Liver (tissue), 9 donors: ENCODE data around the gene OPRL1. TPM values are rescaled to one million over a fixed set of nuclear protein-coding genes. Genes with fewer than 3 reads are reported as not detected.

Experiments used
- DNase-seq: peaks from one replicate; pipeline ENCODE4 v3.0.0-alpha.2; 2017; ENCODE audit warnings: low spot score
- H3K27ac ChIP-seq, 2 donors: one replicate each; pipeline ENCODE4 v1.7.0; 2013; ENCODE audit warnings: inconsistent platforms in 2 of 2, low read length in 2 of 2, control low read depth in 1 of 2, low read depth in 1 of 2, mild to moderate bottlenecking in 1 of 2
- H3K27me3 ChIP-seq, 4 donors: one replicate each; pipeline versions ENCODE4 v1.6.1 to v1.7.0; 2013; ENCODE audit warnings: low read length in 3 of 4, inconsistent platforms in 1 of 4, mild to moderate bottlenecking in 1 of 4, moderate library complexity in 1 of 4; ENCODE audit not compliant: control insufficient read depth in 4 of 4, insufficient read depth in 4 of 4
- H3K36me3 ChIP-seq, 4 donors: one replicate each; pipeline versions ENCODE4 v1.6.1 to v1.7.0; 2013; ENCODE audit warnings: low read length in 3 of 4, mild to moderate bottlenecking in 3 of 4, low read depth in 1 of 4, moderate library complexity in 1 of 4; ENCODE audit not compliant: control insufficient read depth in 4 of 4, insufficient read depth in 3 of 4
- H3K4me1 ChIP-seq, 4 donors: one replicate each; pipeline versions ENCODE4 v1.6.1 to v1.7.0; 2013; ENCODE audit warnings: low read length in 3 of 4, mild to moderate bottlenecking in 3 of 4, moderate library complexity in 1 of 4; ENCODE audit not compliant: control insufficient read depth in 4 of 4, insufficient read depth in 4 of 4
- H3K4me3 ChIP-seq, 3 donors: one replicate each; pipeline versions ENCODE4 v1.6.1 to v1.7.0; 2013; ENCODE audit warnings: low read length in 3 of 3, control low read depth in 1 of 3, low read depth in 1 of 3, mild to moderate bottlenecking in 1 of 3
- H3K9ac ChIP-seq, 2 donors: one replicate each; pipeline ENCODE4 v1.7.0; 2013; ENCODE audit warnings: low read length in 2 of 2, mild to moderate bottlenecking in 2 of 2, moderate library complexity in 2 of 2, control low read depth in 1 of 2, low read depth in 1 of 2
- H3K9me3 ChIP-seq, 4 donors: one replicate each; pipeline versions ENCODE4 v1.6.1 to v1.7.0; 2013; ENCODE audit warnings: low read length in 3 of 4; ENCODE audit not compliant: control insufficient read depth in 4 of 4
- EGR1 ChIP-seq, 2 donors: IDR thresholded peaks; 2 replicates each; pipeline ENCODE4 v1.6.1; 2016 to 2018; ENCODE audit warnings: antibody characterized with exemption in 2 of 2, low read depth in 2 of 2
- FOXA2 ChIP-seq: IDR thresholded peaks from 2 replicates; pipeline ENCODE4 v1.6.1; 2016; ENCODE audit warnings: antibody characterized with exemption
- GABPA ChIP-seq, 2 donors: IDR thresholded peaks in 1 of 2; conservative IDR thresholded peaks in 1 of 2; 2 replicates each; pipeline ENCODE4 v1.6.1; 2016; ENCODE audit warnings: antibody characterized with exemption in 2 of 2, mild to moderate bottlenecking in 1 of 2, moderate library complexity in 1 of 2
- HNF4A ChIP-seq, 2 donors: conservative IDR thresholded peaks; 2 replicates each; pipeline ENCODE4 v1.6.1; 2016; ENCODE audit warnings: antibody characterized with exemption in 2 of 2, mild to moderate bottlenecking in 2 of 2
- HNF4G ChIP-seq: IDR thresholded peaks from 2 replicates; pipeline ENCODE4 v1.6.1; 2016; ENCODE audit warnings: antibody characterized with exemption
- RAD21 ChIP-seq, 2 donors: IDR thresholded peaks; 2 replicates each; pipeline ENCODE4 v1.6.1; 2016; ENCODE audit warnings: antibody characterized with exemption in 2 of 2, mild to moderate bottlenecking in 2 of 2
- SP1 ChIP-seq: IDR thresholded peaks from 2 replicates; pipeline ENCODE4 v1.6.1; 2018; ENCODE audit warnings: antibody characterized with exemption, mild to moderate bottlenecking
- YY1 ChIP-seq: IDR thresholded peaks from 2 replicates; pipeline ENCODE4 v1.6.1; 2016; ENCODE audit warnings: antibody characterized with exemption, mild to moderate bottlenecking
- whole genome bisulfite sequencing: extraction: QIAGEN DNeasy Blood & Tissue Kit; methylation state at CpG from one replicate; pipeline ENCODE4 v1.1.7; 2013; 5-methylcytosine and 5-hydroxymethylcytosine counted together
- polyA plus RNA-seq, 2 donors: library from polyadenylated mRNA; stranded (reverse) in 1 of 2; unstranded in 1 of 2; fragments of 200-250 nt in 1 of 2; fragments of >200 nt in 1 of 2; fragmentation: Nextera tagmentation in 1 of 2; extraction: Ambion mirVana in 1 of 2; gene quantifications; one replicate each; pipeline versions ENCODE4 v1.2.1 to v1.2.3, GENCODE V29; 2013 to 2015
- total RNA-seq, 2 donors: library from RNA; depleted of rRNA; stranded (reverse); fragments of >200 nt; gene quantifications; one replicate each; pipeline ENCODE4 v1.2.3, GENCODE V29; 2014
- TF ChIP-seq, protein P1 (sequence below): IDR thresholded peaks from 2 replicates; pipeline ENCODE4 v1.6.1; 2016; ENCODE audit warnings: antibody characterized with exemption, mild to moderate bottlenecking
- TF ChIP-seq, protein P2 (sequence below): IDR thresholded peaks from 2 replicates; pipeline ENCODE4 v1.6.1; 2016; ENCODE audit warnings: antibody characterized with exemption
- TF ChIP-seq, protein P3 (sequence below): IDR thresholded peaks from 2 replicates; pipeline ENCODE4 v1.6.1; 2016; ENCODE audit warnings: antibody characterized with exemption
- TF ChIP-seq, protein P4 (sequence below): IDR thresholded peaks from 2 replicates; pipeline ENCODE4 v1.6.1; 2016; ENCODE audit warnings: antibody characterized with exemption
- donor health status: healthy.
- donor health status: healthy.
- donor health status: healthy.
- donor health status: healthy.
- donor health status: healthy.

Gene OPRL1
- total and polyA plus RNA-seq, 4 donors = 0.04 to 0.79 (median 0.35) TPM

DNA sequence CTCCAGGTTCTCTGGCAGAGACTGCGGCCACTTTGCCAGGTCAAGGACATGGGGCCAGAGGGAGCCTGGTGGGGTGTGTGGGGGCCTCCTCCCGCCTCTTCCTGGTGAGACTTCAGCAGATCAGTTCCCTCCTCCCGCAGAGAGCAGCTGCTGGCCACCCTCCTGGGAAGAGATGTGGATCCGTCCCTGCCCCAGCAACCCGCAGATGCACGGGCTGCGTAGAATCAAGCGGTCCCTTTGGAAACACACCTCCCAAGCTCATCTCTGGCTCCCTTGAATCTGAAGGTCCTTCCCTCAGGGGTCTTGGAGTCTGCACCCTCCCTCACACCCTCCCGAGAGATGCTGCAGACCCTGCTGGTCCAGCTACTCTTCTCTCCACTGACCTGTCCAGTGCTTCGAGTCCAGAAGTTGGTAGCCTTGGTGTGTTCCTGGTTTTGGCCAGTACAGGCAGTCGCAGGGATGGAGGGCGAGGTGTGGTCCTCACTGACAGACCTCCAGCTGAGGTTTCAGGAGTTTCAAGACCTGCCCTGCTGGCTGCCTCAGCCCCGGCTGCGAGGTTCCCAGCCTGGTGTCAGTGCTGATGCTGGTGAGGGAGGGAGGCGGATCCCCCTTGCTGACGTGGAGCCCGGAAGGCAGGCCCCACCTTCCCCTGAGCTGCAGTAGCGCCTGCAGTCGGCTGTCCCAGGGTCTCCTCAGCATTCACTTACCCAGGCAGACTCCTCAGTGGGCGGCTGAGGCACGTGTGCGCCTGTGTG is 27.3 kb downstream of the OPRL1 start, which contains the start of gene NPBWR2:
NPBWR2 (minus strand) TSS at position 585 of the 755 bp plus-strand sequence. CDS start 734 bp downstream, outside the sequence.
- Histone ChIP-seq H3K27me3 (peaks cover 0 to 2% (median 0%) of the 10 kb centered on the region in 4 donors), H3K36me3 (no peaks in the 10 kb centered on the region), H3K4me1 (peaks cover 0 to 3% (median 1%) of the 10 kb centered on the region in 4 donors), H3K9ac (no peak within 1 kb of the TSS), H3K4me3 (no peak within 1 kb of the TSS), H3K27ac (no peak within 1 kb of the TSS), H3K9me3 (no peaks in the 10 kb centered on the region)
- TF ChIP-seq RAD21 (IDR thresholded peaks at IDR 0.05) = no peak
- TF ChIP-seq FOXA2 = no peak
- no peak for TF ChIP-seq GABPA (IDR thresholded peaks at IDR 0.05 in 1 of 2, conservative IDR thresholded peaks at IDR 0.05 in 1 of 2)
- TF ChIP-seq SP1 = no peak
- TF ChIP-seq, protein P1, sequence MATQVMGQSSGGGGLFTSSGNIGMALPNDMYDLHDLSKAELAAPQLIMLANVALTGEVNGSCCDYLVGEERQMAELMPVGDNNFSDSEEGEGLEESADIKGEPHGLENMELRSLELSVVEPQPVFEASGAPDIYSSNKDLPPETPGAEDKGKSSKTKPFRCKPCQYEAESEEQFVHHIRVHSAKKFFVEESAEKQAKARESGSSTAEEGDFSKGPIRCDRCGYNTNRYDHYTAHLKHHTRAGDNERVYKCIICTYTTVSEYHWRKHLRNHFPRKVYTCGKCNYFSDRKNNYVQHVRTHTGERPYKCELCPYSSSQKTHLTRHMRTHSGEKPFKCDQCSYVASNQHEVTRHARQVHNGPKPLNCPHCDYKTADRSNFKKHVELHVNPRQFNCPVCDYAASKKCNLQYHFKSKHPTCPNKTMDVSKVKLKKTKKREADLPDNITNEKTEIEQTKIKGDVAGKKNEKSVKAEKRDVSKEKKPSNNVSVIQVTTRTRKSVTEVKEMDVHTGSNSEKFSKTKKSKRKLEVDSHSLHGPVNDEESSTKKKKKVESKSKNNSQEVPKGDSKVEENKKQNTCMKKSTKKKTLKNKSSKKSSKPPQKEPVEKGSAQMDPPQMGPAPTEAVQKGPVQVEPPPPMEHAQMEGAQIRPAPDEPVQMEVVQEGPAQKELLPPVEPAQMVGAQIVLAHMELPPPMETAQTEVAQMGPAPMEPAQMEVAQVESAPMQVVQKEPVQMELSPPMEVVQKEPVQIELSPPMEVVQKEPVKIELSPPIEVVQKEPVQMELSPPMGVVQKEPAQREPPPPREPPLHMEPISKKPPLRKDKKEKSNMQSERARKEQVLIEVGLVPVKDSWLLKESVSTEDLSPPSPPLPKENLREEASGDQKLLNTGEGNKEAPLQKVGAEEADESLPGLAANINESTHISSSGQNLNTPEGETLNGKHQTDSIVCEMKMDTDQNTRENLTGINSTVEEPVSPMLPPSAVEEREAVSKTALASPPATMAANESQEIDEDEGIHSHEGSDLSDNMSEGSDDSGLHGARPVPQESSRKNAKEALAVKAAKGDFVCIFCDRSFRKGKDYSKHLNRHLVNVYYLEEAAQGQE = no peak
- WGBS = 66% methylated on average over 22 of the region's 22 CpGs
- no peak for DNase-seq

DNA sequence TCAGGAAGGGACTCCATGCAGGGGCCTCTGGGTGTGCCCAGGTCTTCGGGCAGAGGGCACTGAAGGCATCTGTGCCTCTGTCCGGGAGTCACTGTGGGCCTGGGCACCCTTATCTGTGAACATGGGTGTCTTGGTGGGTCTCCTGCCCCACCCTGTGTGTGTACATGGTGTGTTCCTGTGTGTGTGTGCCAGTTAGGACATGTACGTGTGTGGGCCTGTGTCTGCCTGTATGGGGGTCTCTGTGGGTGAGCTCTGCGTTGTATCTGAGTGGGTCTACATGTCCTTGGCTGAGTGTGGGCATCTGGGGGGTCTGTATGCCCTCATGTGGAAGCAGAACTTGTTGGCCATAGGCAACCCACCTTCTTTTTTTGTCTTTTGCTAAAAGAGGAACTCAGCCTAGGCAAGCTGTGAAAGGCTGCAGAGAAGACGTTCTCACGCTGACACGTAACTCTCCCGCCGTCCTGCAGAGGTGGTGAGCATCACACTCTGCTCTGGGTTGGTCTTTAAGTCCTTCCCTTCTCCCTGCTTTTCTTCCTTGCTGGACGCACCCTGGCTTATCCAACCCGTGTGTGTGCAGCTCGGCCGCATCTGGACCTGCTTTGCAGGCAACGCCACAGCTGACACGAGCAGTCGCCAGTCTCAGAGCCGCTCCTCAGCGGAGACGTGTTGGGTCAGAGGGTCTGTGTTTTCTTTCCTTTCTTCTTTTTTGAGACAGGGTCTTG is 28.0 kb downstream of the OPRL1 start:
- Histone ChIP-seq H3K27ac (no peak overlapping the region), H3K9me3 (no peaks in the 10 kb centered on the region), H3K9ac (no peak overlapping the region), H3K36me3 (no peaks in the 10 kb centered on the region), H3K4me3 (no peak overlapping the region), H3K27me3 (peaks cover 0 to 2% (median 0%) of the 10 kb centered on the region in 4 donors), H3K4me1 (no peaks in the 10 kb centered on the region)
- no peak for TF ChIP-seq EGR1 (IDR thresholded peaks at IDR 0.05; ENCODE audit: low read depth in 2 of 2)
- TF ChIP-seq HNF4G = no peak
- TF ChIP-seq GABPA (IDR thresholded peaks at IDR 0.05 in 1 of 2, conservative IDR thresholded peaks at IDR 0.05 in 1 of 2) = no peak
- TF ChIP-seq, protein P2, sequence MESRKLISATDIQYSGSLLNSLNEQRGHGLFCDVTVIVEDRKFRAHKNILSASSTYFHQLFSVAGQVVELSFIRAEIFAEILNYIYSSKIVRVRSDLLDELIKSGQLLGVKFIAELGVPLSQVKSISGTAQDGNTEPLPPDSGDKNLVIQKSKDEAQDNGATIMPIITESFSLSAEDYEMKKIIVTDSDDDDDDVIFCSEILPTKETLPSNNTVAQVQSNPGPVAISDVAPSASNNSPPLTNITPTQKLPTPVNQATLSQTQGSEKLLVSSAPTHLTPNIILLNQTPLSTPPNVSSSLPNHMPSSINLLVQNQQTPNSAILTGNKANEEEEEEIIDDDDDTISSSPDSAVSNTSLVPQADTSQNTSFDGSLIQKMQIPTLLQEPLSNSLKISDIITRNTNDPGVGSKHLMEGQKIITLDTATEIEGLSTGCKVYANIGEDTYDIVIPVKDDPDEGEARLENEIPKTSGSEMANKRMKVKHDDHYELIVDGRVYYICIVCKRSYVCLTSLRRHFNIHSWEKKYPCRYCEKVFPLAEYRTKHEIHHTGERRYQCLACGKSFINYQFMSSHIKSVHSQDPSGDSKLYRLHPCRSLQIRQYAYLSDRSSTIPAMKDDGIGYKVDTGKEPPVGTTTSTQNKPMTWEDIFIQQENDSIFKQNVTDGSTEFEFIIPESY = no peak
- TF ChIP-seq, protein P3, sequence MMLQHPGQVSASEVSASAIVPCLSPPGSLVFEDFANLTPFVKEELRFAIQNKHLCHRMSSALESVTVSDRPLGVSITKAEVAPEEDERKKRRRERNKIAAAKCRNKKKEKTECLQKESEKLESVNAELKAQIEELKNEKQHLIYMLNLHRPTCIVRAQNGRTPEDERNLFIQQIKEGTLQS = no peak
- no peak for TF ChIP-seq YY1
- no peak for TF ChIP-seq HNF4A (conservative IDR thresholded peaks at IDR 0.05)
- TF ChIP-seq, protein P1 = no peak
- TF ChIP-seq, protein P4, sequence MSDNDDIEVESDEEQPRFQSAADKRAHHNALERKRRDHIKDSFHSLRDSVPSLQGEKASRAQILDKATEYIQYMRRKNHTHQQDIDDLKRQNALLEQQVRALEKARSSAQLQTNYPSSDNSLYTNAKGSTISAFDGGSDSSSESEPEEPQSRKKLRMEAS = no peak
- WGBS = 77% methylated on average over 19 of the region's 19 CpGs
- no peak for DNase-seq
